Neutrophil (primary cell): Measurements from ENCODE around the gene ZNF469.
"Not testable (repeated sequence)": the region's sequence is repeated elsewhere in the genome, so short reads cannot be mapped to it uniquely, and the experiment has no call there.

ENCODE experiments used
- H3K27ac ChIP-seq: fragments of 200-600 bp; sonication (generic); 2 replicates; pipeline ENCODE4 v1.5.1; 2016; ENCODE audit warnings: mild to moderate bottlenecking, moderate library complexity
- H3K27me3 ChIP-seq: fragments of 200-600 bp; sonication (generic); 2 replicates; pipeline ENCODE4 v1.6.0; 2016; ENCODE audit warnings: mild to moderate bottlenecking
- H3K36me3 ChIP-seq: fragments of 200-600 bp; sonication (generic); 2 replicates; pipeline ENCODE4 v1.5.1; 2017
- H3K4me1 ChIP-seq, 2 experiments: fragments of 200-600 bp in 1 of 2; sonication (generic) in 1 of 2; 1 replicate in 1 of 2; 2 replicates in 1 of 2; pipeline versions ENCODE4 v1.5.1 to v1.6.1; 2013 to 2016; ENCODE audit warnings: low read depth in 1 of 2, low read length in 1 of 2, mild to moderate bottlenecking in 1 of 2, moderate library complexity in 1 of 2; ENCODE audit not compliant: control insufficient read depth in 1 of 2, insufficient read depth in 1 of 2
- H3K4me3 ChIP-seq, 2 experiments: fragments of 200-600 bp in 1 of 2; sonication (generic) in 1 of 2; 1 replicate in 1 of 2; 2 replicates in 1 of 2; pipeline ENCODE4 v1.5.1; 2013 to 2016; ENCODE audit warnings: low read depth in 1 of 2, low read length in 1 of 2, mild to moderate bottlenecking in 1 of 2, moderate library complexity in 1 of 2
- H3K9me3 ChIP-seq: fragments of 200-600 bp; sonication (generic); 2 replicates; pipeline ENCODE4 v1.5.1; 2016
- CTCF ChIP-seq: fragments of 200-600 bp; sonication (generic); IDR thresholded peaks from 2 replicates; pipeline ENCODE4 v1.5.1; 2016; ENCODE audit warnings: antibody characterized with exemption

Gene ZNF469

DNA sequence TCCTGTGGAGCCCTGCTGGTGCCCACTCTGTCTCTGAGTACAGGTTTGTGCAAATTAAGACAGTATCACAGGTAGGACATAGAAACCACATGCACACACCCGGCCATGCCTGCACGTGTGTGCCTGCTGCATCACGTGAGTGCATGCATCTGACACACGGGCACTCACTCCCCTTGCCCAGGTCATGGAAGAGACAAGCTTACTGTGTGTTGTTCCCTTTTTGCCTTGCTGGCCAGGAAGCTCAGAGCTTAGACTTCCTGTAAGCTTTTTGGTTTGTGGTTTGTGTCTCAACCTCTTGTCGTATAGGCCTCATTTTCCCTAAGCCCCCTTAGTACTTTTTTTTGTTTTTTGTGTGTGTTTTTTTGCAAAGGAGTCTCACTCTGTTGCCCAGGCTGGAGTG lies 25.0 kb downstream of the ZNF469 start:
- TF ChIP-seq CTCF = no peak
- no peaks in the 10 kb centered on the region for H3K36me3 ChIP-seq
- H3K4me1 ChIP-seq = peaks cover 9 to 13% of the 10 kb centered on the region in 2 experiments
- H3K4me3 ChIP-seq = no peak overlapping the region
- peak overlapping the region; percentile 16 for H3K27ac ChIP-seq
- peaks cover 8% of the 10 kb centered on the region for H3K27me3 ChIP-seq
- H3K9me3 ChIP-seq = no peaks in the 10 kb centered on the region

DNA sequence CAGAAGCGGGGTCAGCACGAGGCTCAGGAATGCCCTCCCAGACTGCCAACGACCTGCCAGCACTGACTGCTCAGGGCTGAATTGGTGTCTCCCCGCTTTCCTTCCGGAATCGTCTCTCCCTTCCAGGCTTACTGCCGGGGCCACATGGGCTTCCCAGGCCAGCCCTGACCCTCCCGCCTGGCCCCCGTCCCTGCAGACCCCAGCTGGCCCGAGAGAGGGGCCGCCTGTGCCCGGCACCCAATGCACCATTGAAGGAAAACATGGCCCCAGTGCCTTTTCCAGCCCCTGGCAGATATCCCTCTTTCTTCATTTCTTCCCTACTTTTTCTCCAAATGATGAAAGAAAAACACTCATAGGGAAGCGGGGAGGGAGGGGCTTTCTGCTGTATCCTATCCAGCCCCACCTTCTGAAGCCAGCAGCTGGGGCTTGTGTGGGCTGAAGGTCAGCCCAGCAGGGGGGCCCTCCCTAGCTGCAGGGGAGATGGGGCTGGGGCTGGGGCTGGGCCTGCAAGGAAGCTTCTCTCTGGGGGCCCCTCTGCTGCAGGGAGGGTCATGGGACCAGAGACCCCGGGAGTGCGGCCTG lies 25.9 kb downstream of the ZNF469 start:
- H3K36me3 ChIP-seq = no peaks in the 10 kb centered on the region
- H3K27ac ChIP-seq = no peak overlapping the region
- H3K4me1 ChIP-seq = peaks cover 9 to 13% of the 10 kb centered on the region in 2 experiments
- H3K4me3 ChIP-seq = no peak overlapping the region
- peaks cover 8% of the 10 kb centered on the region for H3K27me3 ChIP-seq
- TF ChIP-seq CTCF = no peak
- H3K9me3 ChIP-seq = no peaks in the 10 kb centered on the region

DNA sequence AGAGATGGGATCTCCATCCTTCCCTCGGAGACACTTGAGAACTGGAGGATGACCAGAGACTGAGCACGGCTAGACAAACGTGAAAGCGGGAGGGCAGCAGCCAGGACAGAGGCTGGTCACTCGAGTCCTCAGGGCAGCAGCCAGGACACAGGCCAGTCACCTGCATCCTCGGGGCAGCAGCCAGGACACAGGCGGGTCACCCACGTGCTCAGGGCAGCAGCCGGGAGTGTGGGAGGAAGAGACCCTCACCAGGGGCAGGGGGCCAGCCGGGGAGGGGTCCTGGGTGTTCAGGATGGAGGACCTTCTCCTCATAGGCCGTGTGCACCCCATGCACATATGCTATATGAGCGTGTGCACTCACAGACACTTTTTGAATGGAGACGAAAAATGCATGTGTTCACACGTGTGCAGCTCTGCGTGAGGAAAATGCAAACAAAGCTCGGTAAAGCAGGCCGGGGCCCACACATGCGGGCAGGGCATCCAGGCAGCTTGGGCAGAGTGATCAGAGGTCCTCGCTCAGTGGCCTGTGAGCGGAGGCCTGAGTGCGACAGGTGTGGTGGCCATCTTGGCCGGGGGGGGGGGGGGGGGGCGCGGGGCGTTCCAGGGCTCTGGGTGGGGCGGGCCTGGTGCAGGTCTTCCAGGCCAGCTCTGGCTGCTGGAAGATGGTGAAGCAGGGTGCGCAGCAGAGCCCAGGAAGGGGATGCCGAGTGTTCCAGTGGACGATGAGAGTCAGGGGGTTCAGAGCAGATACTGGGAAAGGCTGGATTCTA lies 26.7 kb downstream of the ZNF469 start:
- Histone ChIP-seq H3K4me1 (peaks cover 9 to 13% of the 10 kb centered on the region in 2 experiments), H3K36me3 (no peaks in the 10 kb centered on the region), H3K27ac (no peak overlapping the region), H3K9me3 (no peaks in the 10 kb centered on the region), H3K4me3 (no peak overlapping the region), H3K27me3 (peaks cover 8% of the 10 kb centered on the region)
- TF ChIP-seq CTCF = no peak

GRCh38 chr16:88410297-88410968 lies 27.7 kb downstream of the ZNF469 start:
- H3K27ac ChIP-seq, H3K4me3 ChIP-seq, H3K36me3 ChIP-seq, H3K27me3 ChIP-seq, H3K9me3 ChIP-seq: not testable (repeated sequence)
- peaks cover 9 to 13% of the 10 kb centered on the region in 2 experiments for H3K4me1 ChIP-seq

GRCh38 chr16:88411951-88412576 lies 29.3 kb downstream of the ZNF469 start:
- H3K27me3 ChIP-seq = no peaks in the 10 kb centered on the region
- no peak overlapping the region for H3K27ac ChIP-seq
- no peaks in the 10 kb centered on the region for H3K9me3 ChIP-seq
- H3K36me3 ChIP-seq = no peaks in the 10 kb centered on the region
- H3K4me3 ChIP-seq = no peak overlapping the region
- peaks cover 9 to 13% of the 10 kb centered on the region in 2 experiments for H3K4me1 ChIP-seq
- TF ChIP-seq CTCF = no peak
